ENCODE results near the gene PRKX.
"Not testable (repeated sequence)": the region's sequence is repeated elsewhere in the genome, so short reads cannot be mapped to it uniquely, and the experiment has no call there.

The PRKX gene

GRCh38 chrX:3648084-3648483, 65.4 kb downstream of the PRKX start:
- no peak for DNase-seq

DNA sequence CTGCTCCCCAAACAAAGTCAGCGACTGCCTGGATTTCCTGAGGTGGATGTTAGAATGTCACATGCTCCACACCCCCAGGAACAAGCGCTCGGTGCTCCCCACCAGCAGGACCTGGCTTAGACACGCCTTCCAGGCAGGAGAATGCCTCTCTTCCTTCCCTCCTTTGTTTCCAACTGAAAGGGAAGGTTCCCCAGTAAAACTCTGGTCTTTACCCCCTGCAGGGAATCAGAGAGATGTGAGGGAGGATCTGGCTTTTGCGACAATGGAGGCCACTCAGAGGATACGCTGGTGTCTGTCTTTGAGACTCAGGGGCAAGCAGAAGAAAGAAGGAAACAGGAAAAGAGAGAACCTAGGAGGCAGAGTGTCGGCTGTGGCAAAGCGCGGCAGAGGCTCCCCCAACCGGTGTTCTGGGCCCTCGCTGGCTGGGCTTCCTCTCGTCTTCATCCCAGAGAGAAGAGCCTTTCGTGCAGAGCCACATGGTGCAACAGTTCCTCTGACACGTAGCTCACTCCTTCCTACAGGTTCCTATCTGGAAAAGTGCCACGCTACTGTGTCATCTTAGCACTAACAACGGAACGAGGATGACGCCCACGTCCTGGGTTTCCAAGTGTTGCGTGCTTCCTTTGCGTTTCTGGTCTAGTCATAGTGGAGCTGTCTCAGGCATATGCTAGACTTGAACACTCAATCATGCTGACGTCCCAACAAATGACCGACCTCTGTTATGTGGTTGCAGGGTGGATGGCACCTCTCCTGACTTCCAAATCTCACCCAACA, 73.4 kb downstream of the PRKX start:
- not testable (repeated sequence) for DNase-seq

GRCh38 chrX:3639236-3639635, 74.2 kb downstream of the PRKX start:
- no peak for DNase-seq

- peak; percentile 12 for DNase-seq
Observed at GRCh38 chrX:3638280-3638873, 75.1 kb downstream of the PRKX start.

DNA sequence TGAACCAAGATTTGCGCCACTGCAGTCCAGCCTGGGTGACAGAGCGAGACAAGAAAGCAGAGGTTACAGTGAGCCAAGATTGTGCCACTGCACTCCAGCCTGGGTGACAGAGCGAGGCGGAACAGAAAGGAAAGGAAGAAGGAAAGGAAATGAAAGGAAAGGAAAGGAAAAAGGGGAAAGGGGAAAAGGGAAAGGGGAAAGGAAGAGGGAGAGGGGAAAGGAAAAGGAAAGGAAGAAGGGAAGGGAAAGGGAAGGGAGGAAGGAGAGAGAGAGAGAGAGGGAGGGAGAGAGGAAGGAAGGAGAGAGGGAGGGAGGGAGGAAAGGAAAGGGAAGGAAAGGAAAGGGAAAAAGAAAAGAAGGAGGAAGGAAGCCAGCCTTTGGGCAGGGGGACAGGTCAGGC, 76.6 kb downstream of the PRKX start:
- DNase-seq = no peak

DNA sequence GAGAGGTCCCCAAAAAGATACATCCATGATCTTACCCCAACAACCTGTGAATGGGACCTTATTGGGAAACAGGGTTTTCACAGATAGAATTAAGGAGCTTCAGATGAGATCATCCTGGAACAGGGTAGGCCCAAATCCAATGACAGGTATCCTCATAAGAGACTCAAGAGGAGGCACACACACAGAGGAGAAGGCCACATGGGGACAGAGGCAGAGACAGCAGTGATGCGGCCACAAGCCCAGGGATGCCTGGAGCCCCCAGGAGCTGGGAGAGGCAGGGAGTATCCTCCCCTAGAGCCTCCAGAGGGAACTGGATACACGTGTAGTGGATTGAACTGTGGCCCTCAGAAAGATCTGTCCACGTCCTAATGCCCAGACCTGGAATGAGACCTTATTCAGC, 82.3 kb downstream of the PRKX start:
- DNase-seq = no peak

DNA sequence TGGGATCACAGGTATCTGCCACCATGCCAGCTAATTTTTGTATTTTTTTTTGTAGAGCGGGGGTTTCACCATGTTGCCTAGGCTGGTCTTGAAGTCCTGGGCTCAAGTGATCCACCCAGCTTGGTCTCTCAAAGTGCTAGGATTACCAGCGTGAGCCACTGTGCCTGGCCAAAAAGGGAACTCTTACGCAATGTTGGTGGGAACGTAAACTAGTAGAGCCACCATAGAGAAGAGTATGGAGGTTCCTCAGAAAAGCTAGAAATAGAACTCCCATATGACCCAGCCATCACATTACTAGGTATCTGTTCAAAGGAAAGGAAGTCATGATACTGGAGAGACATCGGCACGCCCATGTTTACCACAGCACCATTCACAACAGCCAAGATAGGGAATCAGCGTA, 85.9 kb downstream of the PRKX start:
- no peak for DNase-seq

- DNase-seq = no peak
Observed at GRCh38 chrX:3621414-3621813, 92.0 kb downstream of the PRKX start.

GRCh38 chrX:3611744-3612143, 101.7 kb downstream of the PRKX start:
- DNase-seq = not testable (repeated sequence)

- no peak for DNase-seq
Observed at GRCh38 chrX:3609810-3610209, 103.6 kb downstream of the PRKX start.

DNA sequence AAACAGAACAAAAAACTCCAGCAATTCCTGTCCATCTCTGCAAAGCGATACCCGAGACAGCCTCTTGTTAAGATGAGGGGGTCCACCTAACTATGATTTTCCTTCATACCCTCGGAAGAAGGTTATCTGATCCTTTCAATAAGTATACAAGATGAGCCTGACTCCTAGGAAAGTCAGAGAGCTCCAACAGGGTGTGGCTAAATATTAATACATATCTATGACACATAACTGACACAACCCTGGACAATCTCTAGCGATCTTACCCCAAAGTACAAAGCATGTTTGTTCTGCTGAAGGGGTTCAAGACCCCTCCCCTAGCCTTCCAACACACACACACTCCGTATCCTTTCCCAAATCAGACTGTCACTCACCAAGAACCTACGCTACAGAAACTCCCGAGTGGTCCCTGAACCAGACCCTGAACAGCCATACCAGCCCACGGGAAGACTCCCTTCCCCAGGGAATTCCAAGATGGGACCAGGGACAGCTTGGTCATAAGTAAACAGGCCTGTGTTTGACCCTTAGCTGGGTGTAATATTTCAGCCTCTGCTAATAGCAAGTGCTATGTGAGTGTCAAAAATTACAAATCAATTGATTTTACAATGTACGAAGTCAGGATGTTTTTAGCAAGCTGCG, 110.3 kb downstream of the PRKX start:
- no peak for DNase-seq

DNA sequence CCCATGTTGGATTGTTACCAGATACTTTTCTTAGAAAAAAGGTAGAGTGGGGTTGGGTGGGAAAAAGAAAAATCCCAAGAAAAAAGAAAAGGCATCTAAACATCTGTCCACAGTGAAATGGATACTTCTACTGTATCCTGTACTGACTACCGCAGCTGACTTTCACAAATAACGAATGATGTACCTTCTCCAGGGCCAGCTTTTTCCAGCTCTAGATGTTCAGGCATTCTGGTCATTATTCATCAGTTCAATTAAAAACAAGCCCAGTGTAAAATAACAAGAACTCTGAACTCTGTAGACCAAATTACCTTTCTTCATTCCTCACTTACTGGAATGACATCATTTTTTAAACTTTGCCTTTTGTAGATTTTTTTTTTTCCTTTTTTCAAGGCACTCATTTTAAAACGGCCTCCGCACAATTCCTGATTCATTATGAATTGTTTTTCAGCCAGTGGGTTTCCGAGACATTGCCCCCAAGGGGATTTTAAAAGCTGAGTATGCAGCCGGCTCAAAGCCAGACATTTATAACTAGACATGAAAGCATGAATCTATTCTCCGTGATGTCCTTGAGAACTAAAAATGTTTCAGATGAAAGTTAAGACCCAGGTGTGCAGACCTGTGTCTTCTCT, 113.5 kb downstream of the PRKX start:
- DNase-seq = no peak

GRCh38 chrX:3598709-3599108, 114.7 kb downstream of the PRKX start:
- DNase-seq = no peak

GRCh38 chrX:3598046-3598605, 115.3 kb downstream of the PRKX start:
- no peak for DNase-seq

DNA sequence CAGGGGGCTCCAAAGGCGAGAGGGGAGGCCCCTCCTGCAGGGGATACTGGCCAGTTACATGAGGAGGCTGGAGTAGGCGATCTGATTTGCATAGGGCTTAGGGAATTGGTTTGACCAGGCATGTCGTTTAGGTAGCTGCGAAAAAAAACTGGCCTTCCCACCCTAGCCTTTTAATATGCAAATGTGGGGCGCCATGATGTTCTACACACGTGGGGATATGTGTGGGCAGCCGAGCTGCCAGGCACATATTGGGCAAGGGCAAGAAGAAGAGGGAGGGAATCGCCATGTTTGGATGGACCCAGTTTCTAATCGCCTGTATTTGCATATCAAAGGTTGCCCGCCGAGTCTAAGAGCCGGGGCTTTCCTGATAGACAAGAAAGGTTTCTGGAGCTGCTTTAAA, 121.3 kb downstream of the PRKX start:
- DNase-seq = no peak

DNA sequence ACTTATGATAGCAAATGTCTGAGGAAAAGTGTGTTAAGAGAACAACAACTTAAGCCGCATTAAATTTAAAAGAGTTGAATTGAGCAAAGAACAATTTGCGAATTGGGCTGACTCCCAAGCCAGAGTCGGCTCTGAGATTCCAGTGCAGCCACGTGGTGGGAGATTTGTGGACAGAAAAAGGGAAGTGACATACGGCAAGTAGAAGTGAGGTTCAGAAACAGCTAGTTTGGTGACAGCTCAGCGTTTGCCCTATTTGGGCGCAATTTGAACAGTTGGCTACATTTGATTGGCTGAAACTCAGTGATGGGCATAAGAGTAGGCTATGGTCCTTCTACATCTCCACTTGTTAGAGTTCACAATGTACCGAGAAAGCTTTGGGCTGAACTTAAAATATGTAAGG, 124.0 kb downstream of the PRKX start:
- no peak for DNase-seq

GRCh38 chrX:3585719-3586118, 127.7 kb downstream of the PRKX start:
- DNase-seq = no peak

DNA sequence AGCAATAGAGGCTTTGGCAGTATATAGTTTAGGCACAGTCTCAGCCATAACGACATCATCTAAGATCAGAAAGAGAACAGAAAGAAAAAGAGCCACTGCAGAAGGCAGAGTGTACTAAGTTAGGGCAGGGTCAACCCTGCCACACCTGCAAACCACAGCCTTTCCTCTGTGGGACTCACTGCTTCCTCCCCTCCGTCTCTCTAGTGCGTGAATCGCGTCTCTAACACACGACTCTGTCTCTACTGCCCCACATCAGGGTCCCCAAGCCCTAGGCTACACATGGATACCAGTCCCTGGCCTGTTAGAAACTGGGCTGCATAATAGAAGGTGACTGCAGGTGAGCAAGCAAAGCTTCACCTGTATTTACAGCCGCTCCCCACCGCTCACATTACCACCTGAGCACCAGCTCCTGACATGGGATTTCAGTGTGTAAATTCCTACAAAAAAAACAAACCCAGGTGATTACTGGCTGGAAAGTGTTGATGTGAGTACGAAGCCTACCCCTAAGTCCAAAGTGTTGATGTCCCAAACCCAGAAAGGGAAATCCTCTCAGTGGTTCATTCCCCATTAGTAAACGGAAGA, 128.9 kb downstream of the PRKX start:
- DNase-seq = no peak

DNA sequence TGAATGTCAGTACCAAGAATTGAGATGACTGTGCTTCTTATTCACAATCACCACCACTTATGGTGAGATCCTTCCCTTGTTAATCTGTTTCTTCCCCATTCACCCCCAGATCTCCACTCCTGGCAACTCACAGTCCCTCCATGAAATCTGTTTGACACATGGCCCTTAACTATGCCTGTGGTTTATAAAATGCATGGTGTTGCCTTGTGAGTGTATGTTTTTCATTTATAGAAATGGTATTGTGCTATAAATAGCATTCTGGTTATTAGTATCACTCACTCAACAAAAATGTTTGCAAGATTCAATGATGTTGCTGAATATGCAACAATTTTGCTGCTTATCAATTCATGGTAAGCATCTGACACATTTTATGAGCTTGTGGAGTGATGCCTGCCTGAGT, 131.0 kb downstream of the PRKX start:
- DNase-seq = no peak

- no peak for DNase-seq
Observed at GRCh38 chrX:3581609-3582108, 131.8 kb downstream of the PRKX start.

- DNase-seq = peak; percentile 63
Observed at GRCh38 chrX:3577551-3577950, 135.9 kb downstream of the PRKX start.

DNA sequence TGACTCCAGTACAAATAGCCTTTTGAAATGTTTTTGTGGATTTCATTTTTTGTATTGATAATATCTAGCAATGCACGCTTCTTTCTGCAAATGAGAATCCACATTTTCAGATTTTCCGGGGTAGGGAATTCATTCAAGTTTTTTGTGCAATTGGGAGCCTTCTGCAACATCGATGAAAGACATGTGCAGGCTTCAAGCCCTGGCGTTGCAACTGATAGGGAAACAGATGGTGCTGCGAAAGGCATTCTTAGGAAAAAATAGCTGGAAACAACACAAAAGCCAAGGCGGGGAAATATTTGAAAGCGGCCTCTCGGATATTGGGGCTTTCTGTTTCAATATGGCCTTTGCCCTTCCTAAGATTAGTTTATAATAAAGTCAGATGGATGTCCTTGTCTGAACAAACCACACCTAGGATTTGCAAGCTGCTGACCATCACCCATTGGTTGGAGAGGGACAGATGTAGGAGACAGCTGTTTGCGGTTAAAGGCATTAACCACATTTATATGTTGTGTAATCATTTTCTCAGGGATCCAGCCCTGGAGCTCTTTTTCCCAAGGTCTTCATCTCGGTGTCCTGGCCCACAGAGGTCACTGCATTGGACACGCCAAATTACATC, 136.5 kb downstream of the PRKX start:
- peak; percentile 63 for DNase-seq

- no peak for DNase-seq
Observed at GRCh38 chrX:3567686-3568085, 145.8 kb downstream of the PRKX start.
